Duodenal mucosa (tissue), 2 donors: Measurements from ENCODE around the gene SPOP.

Experiments used
- H3K27ac ChIP-seq: one replicate; pipeline ENCODE4 v1.7.0; 2013; ENCODE audit warnings: low read depth, low read length
- H3K27me3 ChIP-seq, 2 donors: one replicate each; pipeline ENCODE4 v1.7.0; 2013; ENCODE audit warnings: low read length in 2 of 2, control low read depth in 1 of 2; ENCODE audit not compliant: insufficient read depth in 2 of 2, control insufficient read depth in 1 of 2
- H3K36me3 ChIP-seq, 2 donors: one replicate each; pipeline ENCODE4 v1.7.0; 2013; ENCODE audit warnings: low read length in 2 of 2, control low read depth in 1 of 2; ENCODE audit not compliant: insufficient read depth in 2 of 2, control insufficient read depth in 1 of 2
- H3K4me1 ChIP-seq, 2 donors: one replicate each; pipeline ENCODE4 v1.7.0; 2013; ENCODE audit warnings: low read length in 2 of 2, control low read depth in 1 of 2; ENCODE audit not compliant: insufficient read depth in 2 of 2, control insufficient read depth in 1 of 2
- H3K4me3 ChIP-seq, 2 donors: one replicate each; pipeline ENCODE4 v1.7.0; 2013; ENCODE audit warnings: low read length in 2 of 2, low read depth in 1 of 2
- H3K9ac ChIP-seq, 2 donors: one replicate each; pipeline ENCODE4 v1.7.0; 2013; ENCODE audit warnings: low read length in 2 of 2, low read depth in 1 of 2
- H3K9me3 ChIP-seq, 2 donors: one replicate each; pipeline ENCODE4 v1.7.0; 2013; ENCODE audit warnings: low read length in 2 of 2, control low read depth in 1 of 2; ENCODE audit not compliant: control insufficient read depth in 1 of 2

SPOP gene

DNA sequence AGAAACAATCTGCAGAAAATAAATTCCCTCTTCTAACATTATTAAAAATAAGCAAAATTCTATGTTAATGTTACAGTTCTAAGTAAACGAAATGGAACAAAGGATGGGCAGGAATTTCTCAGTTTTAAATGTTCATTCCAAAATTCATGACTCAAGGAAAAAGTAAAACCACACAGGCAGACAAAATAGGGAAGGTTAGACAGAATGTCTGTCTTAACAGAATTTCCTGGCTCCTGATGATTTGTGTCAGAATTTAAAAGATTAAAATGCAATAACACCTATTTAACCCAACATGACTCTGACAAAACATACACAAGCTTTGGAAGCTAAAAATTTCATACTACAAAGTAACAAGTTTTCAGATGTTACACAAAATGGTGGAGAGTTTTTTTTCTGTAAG lies 42.8 kb downstream of the SPOP start:
- no peaks in the 10 kb centered on the region for H3K36me3 ChIP-seq
- H3K27me3 ChIP-seq, result no peaks in the 10 kb centered on the region
- H3K27ac ChIP-seq, result no peak overlapping the region
- no peak overlapping the region for H3K4me3 ChIP-seq
- no peaks in the 10 kb centered on the region for H3K9me3 ChIP-seq
- no peak overlapping the region for H3K9ac ChIP-seq
- peaks cover 0 to 6% of the 10 kb centered on the region in 2 donors for H3K4me1 ChIP-seq

DNA sequence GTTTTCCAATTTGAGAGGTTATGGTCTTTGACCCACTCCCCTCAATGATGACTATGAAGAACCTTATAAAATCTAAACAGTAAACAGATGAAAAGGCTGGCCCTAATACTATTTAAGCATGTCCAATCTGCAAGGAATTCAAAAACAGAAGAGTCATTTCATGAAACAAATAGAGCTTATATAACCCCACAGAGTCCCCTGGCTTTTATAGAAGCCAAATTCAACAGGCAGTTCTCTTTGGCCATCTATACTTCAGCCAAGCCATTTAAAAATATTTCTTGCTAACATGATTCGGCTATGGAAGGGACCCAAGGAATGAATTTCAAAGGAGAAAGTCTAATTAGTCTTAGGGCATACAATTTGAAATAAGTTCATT lies 43.4 kb downstream of the SPOP start:
- H3K4me3 ChIP-seq, result no peak overlapping the region
- no peak overlapping the region for H3K9ac ChIP-seq
- H3K27me3 ChIP-seq, result no peaks in the 10 kb centered on the region
- H3K9me3 ChIP-seq, result no peaks in the 10 kb centered on the region
- H3K27ac ChIP-seq, result no peak overlapping the region
- H3K36me3 ChIP-seq, result no peaks in the 10 kb centered on the region
- peaks cover 0 to 6% of the 10 kb centered on the region in 2 donors for H3K4me1 ChIP-seq

GRCh38 chr17:49633762-49634484 lies 44.0 kb downstream of the SPOP start:
- H3K27ac ChIP-seq, result no peak overlapping the region
- H3K4me3 ChIP-seq, result no peak overlapping the region
- no peaks in the 10 kb centered on the region for H3K9me3 ChIP-seq
- no peaks in the 10 kb centered on the region for H3K27me3 ChIP-seq
- no peaks in the 10 kb centered on the region for H3K36me3 ChIP-seq
- peaks cover 0 to 6% of the 10 kb centered on the region in 2 donors for H3K4me1 ChIP-seq
- H3K9ac ChIP-seq, result no peak overlapping the region

DNA sequence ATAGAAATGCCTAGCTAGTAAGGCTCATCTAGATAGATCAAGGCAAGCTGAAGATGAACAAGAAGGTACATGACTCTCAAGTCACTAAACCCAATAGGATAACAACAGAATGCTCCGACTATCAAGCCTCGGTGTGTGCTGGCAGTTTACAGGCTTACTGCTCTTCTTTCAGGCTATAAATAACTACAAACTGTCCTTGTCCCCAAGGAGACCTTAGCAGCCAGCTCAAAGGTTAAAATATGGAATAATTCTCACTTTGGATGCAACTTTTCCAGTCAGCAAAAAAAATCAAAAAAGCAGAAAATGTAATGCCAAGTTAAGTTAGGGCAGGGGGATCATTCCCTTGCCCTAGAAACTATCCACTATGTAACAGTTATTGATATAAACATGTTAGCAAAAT lies 44.6 kb downstream of the SPOP start:
- no peaks in the 10 kb centered on the region for H3K27me3 ChIP-seq
- no peaks in the 10 kb centered on the region for H3K9me3 ChIP-seq
- H3K4me1 ChIP-seq, result peaks cover 0 to 6% of the 10 kb centered on the region in 2 donors
- H3K36me3 ChIP-seq, result no peaks in the 10 kb centered on the region
- H3K4me3 ChIP-seq, result no peak overlapping the region
- H3K9ac ChIP-seq, result no peak overlapping the region
- H3K27ac ChIP-seq, result no peak overlapping the region

- Histone ChIP-seq H3K27me3 (no peaks in the 10 kb centered on the region), H3K4me1 (peaks cover 0 to 6% of the 10 kb centered on the region in 2 donors), H3K9me3 (no peaks in the 10 kb centered on the region), H3K9ac (no peak overlapping the region), H3K36me3 (no peaks in the 10 kb centered on the region), H3K27ac (no peak overlapping the region), H3K4me3 (no peak overlapping the region)
These were observed 45.7 kb downstream of the SPOP start for GRCh38 chr17:49632201-49632600.

GRCh38 chr17:49631496-49631895 lies 46.4 kb downstream of the SPOP start:
- no peak overlapping the region for H3K4me3 ChIP-seq
- no peak overlapping the region for H3K9ac ChIP-seq
- H3K27ac ChIP-seq, result no peak overlapping the region
- peaks cover 0 to 6% of the 10 kb centered on the region in 2 donors for H3K4me1 ChIP-seq
- H3K36me3 ChIP-seq, result no peaks in the 10 kb centered on the region
- no peaks in the 10 kb centered on the region for H3K9me3 ChIP-seq
- no peaks in the 10 kb centered on the region for H3K27me3 ChIP-seq

DNA sequence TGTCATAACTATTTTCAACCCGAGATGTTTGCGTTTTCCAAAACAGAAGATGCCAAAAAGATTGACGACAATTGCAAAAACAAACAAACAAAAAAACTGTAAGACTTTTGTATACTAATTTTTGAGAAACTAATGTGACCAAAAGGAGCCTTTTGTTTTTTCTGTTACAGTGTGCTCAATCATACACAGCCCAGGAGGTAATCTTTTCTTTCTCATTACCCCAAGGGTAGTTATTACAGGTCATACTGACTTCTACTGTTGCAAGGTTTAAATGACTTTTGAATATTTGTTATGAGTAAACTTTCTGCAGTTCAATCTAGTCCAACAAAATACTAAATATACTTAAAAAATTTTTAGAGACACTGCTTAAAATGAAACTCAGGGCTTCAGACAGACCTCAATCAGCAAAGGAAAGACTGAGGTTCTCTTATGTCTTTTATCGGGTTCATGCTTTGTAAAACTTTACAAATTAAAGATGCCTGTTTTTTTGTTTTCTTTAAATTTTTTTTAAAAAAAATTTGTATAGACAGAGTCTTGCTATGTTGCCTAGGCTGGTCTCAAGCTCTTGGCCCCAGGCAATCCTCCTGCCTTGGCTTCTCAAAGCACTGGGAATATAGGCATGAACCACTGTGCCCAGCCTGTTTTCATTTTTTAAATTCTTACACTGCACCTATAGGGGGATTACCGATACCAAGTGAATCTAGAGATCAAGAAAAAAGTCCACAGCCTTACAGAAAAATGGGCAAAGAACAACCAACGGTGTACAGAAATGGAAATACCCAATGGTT lies 47.6 kb downstream of the SPOP start:
- Histone ChIP-seq H3K27ac (no peak overlapping the region), H3K4me1 (peaks cover 0 to 6% of the 10 kb centered on the region in 2 donors), H3K36me3 (no peaks in the 10 kb centered on the region), H3K9ac (no peak overlapping the region), H3K27me3 (no peaks in the 10 kb centered on the region), H3K4me3 (no peak overlapping the region), H3K9me3 (no peaks in the 10 kb centered on the region)

- Histone ChIP-seq H3K4me1 (peaks cover 0 to 6% of the 10 kb centered on the region in 2 donors), H3K4me3 (no peak overlapping the region), H3K27me3 (no peaks in the 10 kb centered on the region), H3K9me3 (no peaks in the 10 kb centered on the region), H3K27ac (no peak overlapping the region), H3K9ac (no peak overlapping the region), H3K36me3 (no peaks in the 10 kb centered on the region)
These were observed 48.5 kb downstream of the SPOP start for GRCh38 chr17:49629447-49629846.

DNA sequence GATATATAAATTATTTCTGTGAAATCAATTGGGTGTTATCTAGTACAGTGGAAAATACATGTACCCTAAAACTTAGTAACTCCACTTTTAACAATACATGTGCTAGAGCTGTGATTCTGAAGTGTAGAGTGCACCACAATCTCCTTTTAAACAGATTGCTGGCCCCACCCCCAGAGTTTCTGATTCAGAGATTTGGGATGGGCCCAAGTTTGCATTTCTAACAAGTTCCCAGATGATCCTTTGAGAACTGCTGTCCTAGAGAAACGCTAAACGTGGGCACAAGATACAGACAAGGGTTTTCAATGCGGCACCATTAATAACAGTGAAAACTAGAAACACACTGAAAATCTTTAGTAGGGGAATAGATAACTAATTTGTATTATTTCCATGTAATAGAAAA lies 53.0 kb downstream of the SPOP start:
- Histone ChIP-seq H3K4me1 (no peaks in the 10 kb centered on the region), H3K27ac (no peak overlapping the region), H3K9me3 (no peaks in the 10 kb centered on the region), H3K4me3 (no peak overlapping the region), H3K36me3 (peaks cover 11 to 25% of the 10 kb centered on the region in 2 donors), H3K9ac (no peak overlapping the region), H3K27me3 (no peaks in the 10 kb centered on the region)

DNA sequence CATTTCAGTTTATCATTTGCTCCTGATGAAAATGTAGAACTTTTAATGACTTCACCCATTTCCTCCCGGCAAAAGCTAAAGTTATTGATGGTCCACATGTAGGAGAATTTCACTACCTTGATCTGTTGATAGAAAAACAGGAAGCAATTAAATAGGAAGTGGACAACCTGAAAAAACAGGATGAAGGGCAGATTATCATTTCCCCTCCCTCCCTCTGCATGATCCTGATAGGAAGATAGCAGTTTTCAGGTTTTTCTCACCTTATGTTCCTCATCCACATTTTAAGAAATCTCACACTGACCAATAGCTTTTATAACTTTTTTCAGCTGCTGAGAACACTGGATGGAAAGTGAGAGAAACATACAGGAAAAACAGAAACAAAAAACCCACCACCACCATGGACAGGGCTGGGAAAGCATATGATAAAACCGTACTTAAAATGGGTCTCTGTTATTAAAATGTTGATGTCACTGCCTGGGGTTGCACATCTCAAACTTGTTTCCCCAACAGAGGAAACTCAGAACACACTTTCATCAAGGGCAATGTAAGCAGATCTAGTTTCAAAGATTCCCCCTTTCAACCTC lies 55.9 kb downstream of the SPOP start:
- Histone ChIP-seq H3K9ac (no peak overlapping the region), H3K9me3 (no peaks in the 10 kb centered on the region), H3K27me3 (no peaks in the 10 kb centered on the region), H3K27ac (no peak overlapping the region), H3K4me3 (no peak overlapping the region), H3K4me1 (no peaks in the 10 kb centered on the region), H3K36me3 (peaks cover 24 to 44% of the 10 kb centered on the region in 2 donors)
